ENCODE results near the gene STPG2. TPM values are rescaled to one million over a fixed set of nuclear protein-coding genes. Genes with fewer than 3 reads are reported as not detected.

STPG2 gene
- total RNA-seq, 1 experiment from 2014 or later: not detected

DNA sequence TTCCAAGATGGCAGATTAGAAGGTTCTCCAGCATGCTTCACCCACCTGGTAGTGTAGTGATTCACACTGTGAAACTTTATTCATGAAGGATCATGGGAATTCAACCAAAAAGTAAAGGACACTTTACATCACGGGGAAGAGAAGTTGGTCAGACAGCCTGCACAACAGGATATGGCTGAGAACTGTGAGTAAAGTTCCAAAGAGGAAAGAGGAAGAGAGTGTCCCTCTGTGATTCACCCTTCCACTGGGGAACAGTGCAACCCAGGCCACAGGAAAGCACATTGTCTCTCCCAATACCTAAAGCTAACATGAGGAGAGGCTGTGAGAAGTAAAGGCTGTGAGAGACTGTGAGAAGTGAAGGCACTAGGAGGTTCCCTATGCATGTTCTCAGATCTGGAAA is 137.2 kb downstream of the STPG2 start:
- no peak overlapping the region for H3K4me3 ChIP-seq (ENCODE audit: low read depth in 2 of 2, low read length in 2 of 2)
- ATAC-seq (no peak), DNase-seq (ENCODE audit: low read depth, low spot score) (no peak)
- no peaks in the 10 kb centered on the region for H3K27me3 ChIP-seq (ENCODE audit: control insufficient read depth, insufficient read depth, low read length)
- no peaks in the 10 kb centered on the region for H3K4me1 ChIP-seq (ENCODE audit: control insufficient read depth, insufficient read depth, low read length)
- no peak overlapping the region for H3K27ac ChIP-seq (ENCODE audit: low read length)
- no peaks in the 10 kb centered on the region for H3K9me3 ChIP-seq (ENCODE audit: control insufficient read depth, insufficient read depth, low read depth, low read length)
- POLR2A ChIA-PET: no interaction called here
- intact Hi-C loops (cut with micrococcal nuclease; ENCODE audit: unreplicated experiment): no loop called here
- CTCF ChIA-PET: no interaction called here
- in situ Hi-C loops (cut with HindIII; ENCODE audit: low pct_unique_long_range_greater_than_20kb, low sequenced_read_pairs): no loop called here
- no TSS peak for BruUV-seq (replicated peaks)
- H3K36me3 ChIP-seq (ENCODE audit: control insufficient read depth, insufficient read depth, low read length): no peaks in the 10 kb centered on the region
- TF ChIP-seq TCF7L2 (IDR thresholded peaks at IDR 0.05; ENCODE audit: low read depth, low read length) (no peak), SIN3A (IDR thresholded peaks at IDR 0.05; ENCODE audit: borderline replicate concordance, insufficient read depth, low read depth, low read length) (no peak), POLR2AphosphoS5 (IDR thresholded peaks at IDR 0.05; ENCODE audit: low read depth, low read length) (no peak)
- TF ChIP-seq, protein P1, sequence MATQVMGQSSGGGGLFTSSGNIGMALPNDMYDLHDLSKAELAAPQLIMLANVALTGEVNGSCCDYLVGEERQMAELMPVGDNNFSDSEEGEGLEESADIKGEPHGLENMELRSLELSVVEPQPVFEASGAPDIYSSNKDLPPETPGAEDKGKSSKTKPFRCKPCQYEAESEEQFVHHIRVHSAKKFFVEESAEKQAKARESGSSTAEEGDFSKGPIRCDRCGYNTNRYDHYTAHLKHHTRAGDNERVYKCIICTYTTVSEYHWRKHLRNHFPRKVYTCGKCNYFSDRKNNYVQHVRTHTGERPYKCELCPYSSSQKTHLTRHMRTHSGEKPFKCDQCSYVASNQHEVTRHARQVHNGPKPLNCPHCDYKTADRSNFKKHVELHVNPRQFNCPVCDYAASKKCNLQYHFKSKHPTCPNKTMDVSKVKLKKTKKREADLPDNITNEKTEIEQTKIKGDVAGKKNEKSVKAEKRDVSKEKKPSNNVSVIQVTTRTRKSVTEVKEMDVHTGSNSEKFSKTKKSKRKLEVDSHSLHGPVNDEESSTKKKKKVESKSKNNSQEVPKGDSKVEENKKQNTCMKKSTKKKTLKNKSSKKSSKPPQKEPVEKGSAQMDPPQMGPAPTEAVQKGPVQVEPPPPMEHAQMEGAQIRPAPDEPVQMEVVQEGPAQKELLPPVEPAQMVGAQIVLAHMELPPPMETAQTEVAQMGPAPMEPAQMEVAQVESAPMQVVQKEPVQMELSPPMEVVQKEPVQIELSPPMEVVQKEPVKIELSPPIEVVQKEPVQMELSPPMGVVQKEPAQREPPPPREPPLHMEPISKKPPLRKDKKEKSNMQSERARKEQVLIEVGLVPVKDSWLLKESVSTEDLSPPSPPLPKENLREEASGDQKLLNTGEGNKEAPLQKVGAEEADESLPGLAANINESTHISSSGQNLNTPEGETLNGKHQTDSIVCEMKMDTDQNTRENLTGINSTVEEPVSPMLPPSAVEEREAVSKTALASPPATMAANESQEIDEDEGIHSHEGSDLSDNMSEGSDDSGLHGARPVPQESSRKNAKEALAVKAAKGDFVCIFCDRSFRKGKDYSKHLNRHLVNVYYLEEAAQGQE (IDR thresholded peaks at IDR 0.05; ENCODE audit: insufficient read depth in 1 of 2, low read depth in 2 of 2, low read length in 1 of 2): no peak
- TF ChIP-seq, protein P2, sequence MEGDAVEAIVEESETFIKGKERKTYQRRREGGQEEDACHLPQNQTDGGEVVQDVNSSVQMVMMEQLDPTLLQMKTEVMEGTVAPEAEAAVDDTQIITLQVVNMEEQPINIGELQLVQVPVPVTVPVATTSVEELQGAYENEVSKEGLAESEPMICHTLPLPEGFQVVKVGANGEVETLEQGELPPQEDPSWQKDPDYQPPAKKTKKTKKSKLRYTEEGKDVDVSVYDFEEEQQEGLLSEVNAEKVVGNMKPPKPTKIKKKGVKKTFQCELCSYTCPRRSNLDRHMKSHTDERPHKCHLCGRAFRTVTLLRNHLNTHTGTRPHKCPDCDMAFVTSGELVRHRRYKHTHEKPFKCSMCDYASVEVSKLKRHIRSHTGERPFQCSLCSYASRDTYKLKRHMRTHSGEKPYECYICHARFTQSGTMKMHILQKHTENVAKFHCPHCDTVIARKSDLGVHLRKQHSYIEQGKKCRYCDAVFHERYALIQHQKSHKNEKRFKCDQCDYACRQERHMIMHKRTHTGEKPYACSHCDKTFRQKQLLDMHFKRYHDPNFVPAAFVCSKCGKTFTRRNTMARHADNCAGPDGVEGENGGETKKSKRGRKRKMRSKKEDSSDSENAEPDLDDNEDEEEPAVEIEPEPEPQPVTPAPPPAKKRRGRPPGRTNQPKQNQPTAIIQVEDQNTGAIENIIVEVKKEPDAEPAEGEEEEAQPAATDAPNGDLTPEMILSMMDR (IDR thresholded peaks at IDR 0.05): no peak

DNA sequence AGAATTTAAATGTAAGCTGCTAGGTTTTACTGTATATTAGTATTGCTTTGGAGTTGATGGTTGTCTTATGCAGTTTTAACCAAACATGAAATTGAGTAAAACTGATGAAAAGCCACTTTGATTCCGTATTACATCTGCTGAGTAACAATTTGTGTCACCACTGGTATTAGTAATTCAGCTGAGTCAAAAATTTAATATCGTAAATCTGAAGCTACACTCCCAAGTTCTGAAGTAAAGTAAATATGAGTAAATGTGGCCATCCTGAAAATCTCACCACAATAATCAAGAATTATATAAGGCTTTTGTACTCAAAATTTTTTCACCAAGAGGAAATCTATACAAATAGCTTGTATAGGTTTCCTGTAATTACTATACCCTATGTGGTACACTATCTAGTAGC is 142.3 kb downstream of the STPG2 start:
- TF ChIP-seq, protein P1 (IDR thresholded peaks at IDR 0.05; ENCODE audit: insufficient read depth in 1 of 2, low read depth in 2 of 2, low read length in 1 of 2): no peak
- no peak for TF ChIP-seq POLR2AphosphoS5 (IDR thresholded peaks at IDR 0.05; ENCODE audit: low read depth, low read length)
- TF ChIP-seq, protein P2 (IDR thresholded peaks at IDR 0.05): no peak
- no peak for TF ChIP-seq TCF7L2 (IDR thresholded peaks at IDR 0.05; ENCODE audit: low read depth, low read length)
- no peak for TF ChIP-seq SIN3A (IDR thresholded peaks at IDR 0.05; ENCODE audit: borderline replicate concordance, insufficient read depth, low read depth, low read length)
- Histone ChIP-seq H3K4me3 (ENCODE audit: low read depth in 2 of 2, low read length in 2 of 2) (no peak overlapping the region), H3K36me3 (ENCODE audit: control insufficient read depth, insufficient read depth, low read length) (no peaks in the 10 kb centered on the region), H3K9me3 (ENCODE audit: control insufficient read depth, insufficient read depth, low read depth, low read length) (no peaks in the 10 kb centered on the region), H3K27me3 (ENCODE audit: control insufficient read depth, insufficient read depth, low read length) (no peaks in the 10 kb centered on the region), H3K4me1 (ENCODE audit: control insufficient read depth, insufficient read depth, low read length) (no peaks in the 10 kb centered on the region), H3K27ac (ENCODE audit: low read length) (no peak overlapping the region)
- intact Hi-C loops (cut with micrococcal nuclease; ENCODE audit: unreplicated experiment) (no loop called here), in situ Hi-C loops (cut with HindIII; ENCODE audit: low pct_unique_long_range_greater_than_20kb, low sequenced_read_pairs) (no loop called here)
- DNase-seq (ENCODE audit: low read depth, low spot score) (no peak), ATAC-seq (no peak)
- BruUV-seq (replicated peaks): no TSS peak
- ChIA-PET CTCF (no interaction called here), POLR2A (no interaction called here)

Measured in Panc1 (cell line).